GM18868 (cell line): ENCODE results near the gene BCL11A.

Experiments used
- ATAC-seq: cut with Tn5 transposase; IDR thresholded peaks from one replicate; pipeline ENCODE4 v1.9.1; 2021; ENCODE audit warnings: mild to moderate bottlenecking, moderate library complexity; ENCODE audit not compliant: unreplicated experiment

BCL11A gene

GRCh38 chr2:60469536-60470317 lies 83.7 kb downstream of the BCL11A start:
- ATAC-seq, result no peak

GRCh38 chr2:60468382-60469085 lies 84.9 kb downstream of the BCL11A start:
- ATAC-seq, result peak; percentile 56

- ATAC-seq, result no peak
These were observed 87.2 kb downstream of the BCL11A start for GRCh38 chr2:60466161-60466702.

- no peak for ATAC-seq
These were observed 87.7 kb downstream of the BCL11A start for GRCh38 chr2:60465736-60466135.

GRCh38 chr2:60463249-60463648 lies 90.2 kb downstream of the BCL11A start:
- ATAC-seq, result no peak

GRCh38 chr2:60461421-60462108 lies 91.9 kb downstream of the BCL11A start:
- ATAC-seq, result no peak

- no peak for ATAC-seq
These were observed 92.7 kb downstream of the BCL11A start for GRCh38 chr2:60460577-60461420.

- ATAC-seq, result no peak
These were observed 93.6 kb downstream of the BCL11A start for GRCh38 chr2:60459851-60460250.

- ATAC-seq, result no peak
These were observed 97.2 kb downstream of the BCL11A start for GRCh38 chr2:60456115-60456770.

- no peak for ATAC-seq
These were observed 99.6 kb downstream of the BCL11A start for GRCh38 chr2:60453872-60454271.

GRCh38 chr2:60453301-60453700 lies 100.2 kb downstream of the BCL11A start:
- no peak for ATAC-seq

GRCh38 chr2:60450488-60450887 lies 103.0 kb downstream of the BCL11A start:
- no peak for ATAC-seq

GRCh38 chr2:60447943-60448342 lies 105.5 kb downstream of the BCL11A start:
- ATAC-seq, result peak; percentile 19

GRCh38 chr2:60446413-60447267 lies 106.8 kb downstream of the BCL11A start:
- ATAC-seq, result peak; percentile 87

GRCh38 chr2:60445684-60446179 lies 107.7 kb downstream of the BCL11A start:
- no peak for ATAC-seq

GRCh38 chr2:60442608-60443007 lies 110.8 kb downstream of the BCL11A start:
- ATAC-seq, result no peak

- ATAC-seq, result no peak
These were observed 111.7 kb downstream of the BCL11A start for GRCh38 chr2:60441800-60442199.

- ATAC-seq, result no peak
These were observed 112.7 kb downstream of the BCL11A start for GRCh38 chr2:60440767-60441163.
